ENCODE results near the gene THBS3.

DNA sequence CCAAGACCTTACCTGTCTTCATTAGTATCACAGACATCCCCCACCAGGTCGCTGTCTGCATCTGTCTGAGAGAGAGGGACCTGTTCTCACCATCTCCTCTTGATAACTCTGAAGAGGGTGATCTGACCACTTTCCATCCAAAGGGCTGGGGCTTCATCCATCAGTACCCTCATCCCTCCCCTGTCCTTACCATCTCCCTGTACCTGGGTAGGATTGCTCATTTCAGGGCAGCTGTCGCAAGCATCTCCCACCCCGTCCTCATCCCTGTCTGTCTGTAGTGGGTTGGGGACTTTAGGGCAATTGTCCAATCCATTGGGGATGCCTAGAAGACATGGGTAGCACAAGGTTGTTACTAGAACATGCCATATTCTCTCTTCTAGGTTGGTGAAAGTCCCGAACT lies 7.9 kb downstream of the THBS3 start:
- TF ChIP-seq CTCF (IDR thresholded peaks at IDR 0.05) (no peak), POLR2AphosphoS5 (IDR thresholded peaks at IDR 0.05) (no peak)
